GM23338 (cell line): Measurements from ENCODE around the gene HSPG2. TPM values are rescaled to one million over a fixed set of nuclear protein-coding genes. Genes with fewer than 3 reads are reported as not detected.
A peak's percentile ranks its signal among the peaks of the same experiment; 100 is the strongest.

Experiments
- ATAC-seq: fragments of 200-7000 bp; cut with Tn5 transposase; 3 replicates; pipeline ENCODE4 v1.9.1; 2020
- DNase-seq: peaks from one replicate; pipeline ENCODE4 v3.0.0-alpha.2; 2015; ENCODE audit warnings: low spot score
- H2AFZ ChIP-seq: fragments of 200-600 bp; sonication (generic); 2 replicates; pipeline ENCODE4 v1.8.0; 2016; ENCODE audit warnings: antibody characterized with exemption, mild to moderate bottlenecking, moderate library complexity
- H3F3A ChIP-seq: fragments of 200-600 bp; sonication (generic); replicated peaks from 2 replicates; pipeline ENCODE4 v1.8.0; 2017; ENCODE audit warnings: antibody characterized with exemption, mixed run types, low read depth
- H3K27ac ChIP-seq: fragments of 200-600 bp; sonication (generic); 2 replicates; pipeline ENCODE4 v1.6.1; 2016; ENCODE audit warnings: low read depth
- H3K27me3 ChIP-seq: fragments of 200-600 bp; sonication (generic); 2 replicates; pipeline ENCODE4 v1.8.0; 2016; ENCODE audit warnings: mild to moderate bottlenecking, mixed run types, moderate library complexity; ENCODE audit not compliant: insufficient read depth
- H3K36me3 ChIP-seq: fragments of 200-600 bp; sonication (generic); 2 replicates; pipeline ENCODE4 v1.8.0; 2016; ENCODE audit warnings: mild to moderate bottlenecking; ENCODE audit not compliant: insufficient read depth
- H3K4me1 ChIP-seq: fragments of 200-600 bp; sonication (generic); 2 replicates; pipeline ENCODE4 v1.8.0; 2016; ENCODE audit warnings: mild to moderate bottlenecking, moderate library complexity; ENCODE audit not compliant: insufficient read depth
- H3K4me2 ChIP-seq: fragments of 200-600 bp; sonication (generic); 2 replicates; pipeline ENCODE4 v1.7.1; 2017; ENCODE audit warnings: mixed run types
- H3K4me3 ChIP-seq: fragments of 200-600 bp; sonication (generic); 2 replicates; pipeline ENCODE4 v1.6.1; 2016; ENCODE audit warnings: mixed run types
- H3K79me2 ChIP-seq: fragments of 200-600 bp; sonication (generic); replicated peaks from 2 replicates; pipeline ENCODE4 v1.8.0; 2017; ENCODE audit warnings: mild to moderate bottlenecking; ENCODE audit not compliant: insufficient read depth
- H3K9me2 ChIP-seq: fragments of 200-600 bp; sonication (generic); 2 replicates; pipeline ENCODE4 v1.8.0; 2017; ENCODE audit not compliant: insufficient read depth
- H4K20me1 ChIP-seq: fragments of 200-600 bp; sonication (generic); replicated peaks from 2 replicates; pipeline ENCODE4 v1.8.0; 2017; ENCODE audit warnings: mild to moderate bottlenecking; ENCODE audit not compliant: insufficient read depth
- H3K27ac Mint-ChIP-seq: 2 replicates; pipeline ENCODE4 v1.8.0; 2020; ENCODE audit warnings: inconsistent platforms, mild to moderate bottlenecking, moderate library complexity, mixed read lengths
- H3K27me3 Mint-ChIP-seq: 3 replicates; pipeline ENCODE4 v1.8.0; 2022; ENCODE audit warnings: low read depth, mild to moderate bottlenecking, moderate library complexity, mixed read lengths, inconsistent platforms; ENCODE audit not compliant: insufficient read depth, poor library complexity
- H3K36me3 Mint-ChIP-seq: 3 replicates; pipeline ENCODE4 v1.8.0; 2021; ENCODE audit warnings: low read depth, mild to moderate bottlenecking, inconsistent platforms, moderate library complexity, mixed read lengths
- H3K4me1 Mint-ChIP-seq: 3 replicates; pipeline ENCODE4 v1.8.0; 2020; ENCODE audit warnings: mild to moderate bottlenecking, inconsistent platforms, mixed read lengths
- H3K4me3 Mint-ChIP-seq: 3 replicates; pipeline ENCODE4 v1.8.0; 2021; ENCODE audit warnings: moderate library complexity, mild to moderate bottlenecking, inconsistent platforms, mixed read lengths
- H3K9me3 Mint-ChIP-seq: 3 replicates; pipeline ENCODE4 v1.8.0; 2020; ENCODE audit warnings: moderate library complexity, mild to moderate bottlenecking, inconsistent platforms, mixed read lengths
- CREB1 ChIP-seq: fragments of 250-450 bp; sonication (Bioruptor Pico); IDR thresholded peaks from 2 replicates; pipeline ENCODE4 v1.5.0; 2020; ENCODE audit warnings: low read depth, mild to moderate bottlenecking, moderate library complexity
- CTCF ChIP-seq, 2 experiments: fragments of 200-600 bp in 1 of 2; sonication (generic) in 1 of 2; conservative IDR thresholded peaks; 2 replicates each; pipeline versions ENCODE4 v1.5.1 to v1.6.1; 2016 to 2017; ENCODE audit warnings: antibody characterized with exemption in 2 of 2, low read depth in 2 of 2, mild to moderate bottlenecking in 2 of 2, moderate library complexity in 1 of 2
- EZH2phosphoT487 ChIP-seq: fragments of 200-600 bp; sonication (generic); IDR thresholded peaks from one replicate; pipeline ENCODE4 v1.8.1; 2018; ENCODE audit warnings: antibody characterized with exemption; ENCODE audit not compliant: unreplicated experiment
- NANOG ChIP-seq: IDR thresholded peaks from 2 replicates; pipeline ENCODE4 v1.6.1; 2016; ENCODE audit warnings: antibody characterized with exemption, borderline replicate concordance
- ZNF331 ChIP-seq: fragments of 250-450 bp; sonication (Bioruptor Pico); IDR thresholded peaks from 2 replicates; pipeline ENCODE4 v1.5.0; 2020; ENCODE audit warnings: low read depth, mild to moderate bottlenecking, moderate library complexity
- polyA plus RNA-seq: library from polyadenylated mRNA; unstranded; fragments of >200 nt; fragmentation: Nextera tagmentation; extraction: Ambion mirVana; gene quantifications from 2 replicates; pipeline ENCODE4 v1.2.1, GENCODE V29; 2016
- total RNA-seq: library from RNA; depleted of rRNA; stranded (reverse); fragments of >200 nt; shearing (Covaris generic); gene quantifications from 2 replicates; pipeline ENCODE4 v1.2.3, GENCODE V29; 2014

HSPG2 gene
- total and polyA plus RNA-seq, 2 experiments from 2014 or later = 14.9 to 70.8 TPM

- Histone ChIP-seq H2AFZ (no peak overlapping the region), H4K20me1 (no peaks in the 10 kb centered on the region; the same call in 1 of the 2 replicates), H3F3A (peaks cover 7% of the 10 kb centered on the region), H3K4me1 (peaks cover 22% of the 10 kb centered on the region), H3K4me2 (no peak overlapping the region), H3K79me2 (peaks cover 22% of the 10 kb centered on the region), H3K27ac (no peak overlapping the region), H3K9me2 (no peaks in the 10 kb centered on the region), H3K4me3 (no peak overlapping the region), H3K27me3 (no peaks in the 10 kb centered on the region), H3K36me3 (no peaks in the 10 kb centered on the region)
- ATAC-seq = no peak
- H3K9me3 Mint-ChIP-seq = no peaks in the 10 kb centered on the region
- no peak for DNase-seq
- H3K36me3 Mint-ChIP-seq = no peaks in the 10 kb centered on the region
- TF ChIP-seq EZH2phosphoT487 (no peak), CTCF (conservative IDR thresholded peaks at IDR 0.05; ENCODE audit: low read depth in 2 of 2) (no peak), NANOG (no peak), ZNF331 (CRISPR knock-in tag) (no peak)
- H3K27ac Mint-ChIP-seq = no peak overlapping the region
- no peak overlapping the region; the same call in 2 of the 3 replicates for H3K4me3 Mint-ChIP-seq
- H3K4me1 Mint-ChIP-seq = peaks cover 39% of the 10 kb centered on the region
- peaks cover 19% of the 10 kb centered on the region for H3K27me3 Mint-ChIP-seq
These were observed 1.8 kb upstream of the HSPG2 start for GRCh38 chr1:21938732-21939538.

GRCh38 chr1:21937372-21938121, 437 bp upstream of the HSPG2 start:
- H3K4me1 ChIP-seq = peaks cover 23% of the 10 kb centered on the region
- H3K9me2 ChIP-seq = no peaks in the 10 kb centered on the region
- H3K27me3 Mint-ChIP-seq = peaks cover 21% of the 10 kb centered on the region
- no peaks in the 10 kb centered on the region for H3K9me3 Mint-ChIP-seq
- H3K4me2 ChIP-seq = peak overlapping the region; percentile 92
- peak overlapping the region; percentile 97; the same call in 1 of the 2 replicates for H2AFZ ChIP-seq
- peaks cover 5% of the 10 kb centered on the region; the same call in 1 of the 2 replicates for H3F3A ChIP-seq
- peaks cover 33% of the 10 kb centered on the region for H3K79me2 ChIP-seq
- H3K4me3 Mint-ChIP-seq = peak overlapping the region; percentile 74
- DNase-seq (peak; percentile 90), ATAC-seq (peak; percentile 51)
- H3K27ac Mint-ChIP-seq = peak overlapping the region; percentile 81
- peaks cover 48% of the 10 kb centered on the region for H3K4me1 Mint-ChIP-seq
- peak overlapping the region; percentile 63; the same call in 1 of the 2 replicates for H3K27ac ChIP-seq
- H4K20me1 ChIP-seq = peaks cover 4% of the 10 kb centered on the region
- H3K36me3 ChIP-seq = no peaks in the 10 kb centered on the region
- TF ChIP-seq CTCF (conservative IDR thresholded peaks at IDR 0.05; ENCODE audit: low read depth in 2 of 2) (no peak), CREB1 (CRISPR knock-in tag) (peak; percentile 43; the same call in 1 of the 2 replicates)
- no peaks in the 10 kb centered on the region for H3K36me3 Mint-ChIP-seq
- no peaks in the 10 kb centered on the region for H3K27me3 ChIP-seq
- peak overlapping the region; percentile 66 for H3K4me3 ChIP-seq
